ENCODE data around the gene GLIS1. TPM values are rescaled to one million over a fixed set of nuclear protein-coding genes. Genes with fewer than 3 reads are reported as not detected.
"Not testable (repeated sequence)": the region's sequence is repeated elsewhere in the genome, so short reads cannot be mapped to it uniquely, and the experiment has no call there.

The GLIS1 gene
- total and polyA plus RNA-seq, 11 donors = 0.06 to 0.35 (median 0.13) TPM; not detected in 6

DNA sequence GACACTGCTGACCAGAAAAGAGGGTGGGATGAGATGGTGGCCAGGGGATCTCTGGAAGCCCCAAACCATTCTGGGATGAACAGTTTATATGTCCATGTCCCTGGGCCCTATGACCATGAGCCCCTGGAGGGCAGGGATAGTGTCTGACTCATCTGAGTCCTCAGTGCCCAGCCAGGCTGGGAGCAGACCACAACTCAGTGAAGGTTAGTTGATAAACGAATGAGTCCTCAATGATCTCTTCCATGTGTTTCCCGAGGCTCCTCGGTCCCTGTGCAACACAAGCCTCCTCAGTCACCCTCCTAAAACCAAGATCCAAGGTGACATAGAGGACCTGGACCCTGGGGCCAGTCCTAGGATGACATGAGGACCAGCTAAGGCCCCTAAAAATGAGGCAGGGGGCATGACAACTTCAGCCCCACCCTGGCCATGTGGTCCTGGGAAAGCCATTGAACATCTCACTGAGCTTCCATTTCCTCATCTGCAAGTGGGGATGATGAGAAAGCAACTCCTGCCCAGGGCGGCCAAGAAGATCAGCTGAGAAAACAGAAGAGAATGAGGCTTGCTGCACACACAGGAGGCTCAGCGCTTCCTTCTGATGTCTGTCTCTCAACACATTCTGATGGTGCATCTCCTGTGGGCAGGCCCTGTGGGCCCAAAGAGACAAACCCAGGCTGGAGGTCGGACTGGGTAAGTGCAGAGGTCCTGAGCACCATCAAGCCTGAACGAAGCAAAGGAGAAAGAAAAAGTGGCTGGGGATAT is 86.3 kb downstream of the GLIS1 start:
- ATAC-seq (no peak), DNase-seq (peak in 1 of 5 donors; percentile 12)
- TF ChIP-seq POLR2A (IDR thresholded peaks at IDR 0.05) = no peak
- TF ChIP-seq, protein P1, sequence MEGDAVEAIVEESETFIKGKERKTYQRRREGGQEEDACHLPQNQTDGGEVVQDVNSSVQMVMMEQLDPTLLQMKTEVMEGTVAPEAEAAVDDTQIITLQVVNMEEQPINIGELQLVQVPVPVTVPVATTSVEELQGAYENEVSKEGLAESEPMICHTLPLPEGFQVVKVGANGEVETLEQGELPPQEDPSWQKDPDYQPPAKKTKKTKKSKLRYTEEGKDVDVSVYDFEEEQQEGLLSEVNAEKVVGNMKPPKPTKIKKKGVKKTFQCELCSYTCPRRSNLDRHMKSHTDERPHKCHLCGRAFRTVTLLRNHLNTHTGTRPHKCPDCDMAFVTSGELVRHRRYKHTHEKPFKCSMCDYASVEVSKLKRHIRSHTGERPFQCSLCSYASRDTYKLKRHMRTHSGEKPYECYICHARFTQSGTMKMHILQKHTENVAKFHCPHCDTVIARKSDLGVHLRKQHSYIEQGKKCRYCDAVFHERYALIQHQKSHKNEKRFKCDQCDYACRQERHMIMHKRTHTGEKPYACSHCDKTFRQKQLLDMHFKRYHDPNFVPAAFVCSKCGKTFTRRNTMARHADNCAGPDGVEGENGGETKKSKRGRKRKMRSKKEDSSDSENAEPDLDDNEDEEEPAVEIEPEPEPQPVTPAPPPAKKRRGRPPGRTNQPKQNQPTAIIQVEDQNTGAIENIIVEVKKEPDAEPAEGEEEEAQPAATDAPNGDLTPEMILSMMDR (IDR thresholded peaks at IDR 0.05) = no peak
- Histone ChIP-seq H3K36me3 (no peaks in the 10 kb centered on the region), H3K4me1 (peaks cover 0 to 5% (median 0%) of the 10 kb centered on the region in 12 donors), H3K4me3 (no peak overlapping the region), H3K27ac (no peak overlapping the region), H3K27me3 (peaks cover 0 to 8% (median 4%) of the 10 kb centered on the region in 9 donors), H3K9me3 (no peaks in the 10 kb centered on the region)
- WGBS, 4 donors = 81 to 89% (median 82%) methylated on average over 7 of the region's 7 CpGs
- intact Hi-C loops (cut with DNase I) = no loop called here

DNA sequence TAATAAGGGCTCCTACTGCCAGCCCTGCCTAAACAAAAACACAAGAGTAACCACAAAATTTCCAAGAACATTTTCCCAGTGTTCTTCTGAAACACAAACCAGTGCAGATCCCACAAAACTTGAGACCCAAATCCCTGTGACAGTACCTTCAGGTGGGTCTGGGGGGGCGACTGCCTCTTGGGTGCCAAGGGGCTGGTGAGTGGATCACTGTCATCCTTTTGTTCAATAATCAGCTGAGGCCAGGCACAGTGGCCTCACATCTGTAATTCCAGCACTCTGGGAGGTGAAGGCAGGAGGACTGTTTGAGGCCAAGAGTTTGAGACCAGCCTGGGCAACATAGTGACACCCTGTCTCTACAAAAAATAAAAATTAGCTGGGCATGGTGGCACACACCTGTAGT is 87.6 kb downstream of the GLIS1 start:
- TF ChIP-seq, protein P1 (IDR thresholded peaks at IDR 0.05) = no peak
- no peak for TF ChIP-seq POLR2A (IDR thresholded peaks at IDR 0.05)
- H3K4me1 ChIP-seq = no peaks in the 10 kb centered on the region
- H3K27ac ChIP-seq = no peak overlapping the region
- peaks cover 0 to 8% (median 1%) of the 10 kb centered on the region in 9 donors for H3K27me3 ChIP-seq
- H3K9me3 ChIP-seq = no peaks in the 10 kb centered on the region
- no peak for DNase-seq
- intact Hi-C loops (cut with DNase I) = no loop called here
- no peak overlapping the region for H3K4me3 ChIP-seq
- 64 to 88% (median 79%) methylated on average over 1 of the region's 1 CpG for WGBS, 4 donors
- ATAC-seq = no peak
- H3K36me3 ChIP-seq = no peaks in the 10 kb centered on the region

DNA sequence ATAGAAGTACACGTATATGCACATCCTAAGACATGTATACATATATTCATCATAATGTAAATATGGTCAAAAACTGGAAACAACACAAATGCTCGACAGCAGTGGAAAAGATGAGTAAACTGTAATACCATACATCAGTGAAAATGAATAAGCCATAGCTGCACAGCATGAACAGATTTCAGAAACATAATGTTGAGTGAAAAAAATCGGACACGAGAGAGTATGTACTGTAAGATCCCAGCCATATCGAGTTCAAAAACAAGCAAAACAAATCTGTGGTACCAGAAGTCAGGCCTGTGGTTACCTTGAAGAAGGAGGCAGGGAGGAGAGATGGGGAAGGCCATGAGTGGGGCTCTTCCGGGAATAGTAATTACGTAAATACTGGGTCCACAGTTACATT is 90.4 kb downstream of the GLIS1 start:
- Histone ChIP-seq H3K36me3 (no peaks in the 10 kb centered on the region), H3K4me1 (peaks cover 0 to 5% (median 0%) of the 10 kb centered on the region in 12 donors), H3K27ac (no peak overlapping the region), H3K9me3 (no peaks in the 10 kb centered on the region), H3K27me3 (peaks cover 0 to 6% (median 0%) of the 10 kb centered on the region in 9 donors), H3K4me3 (no peak overlapping the region)
- intact Hi-C loops (cut with DNase I) = no loop called here
- ATAC-seq (no peak), DNase-seq (no peak)
- no peak for TF ChIP-seq POLR2A (IDR thresholded peaks at IDR 0.05)
- WGBS, 4 donors = 85 to 88% (median 87%) methylated on average over 7 of the region's 7 CpGs

DNA sequence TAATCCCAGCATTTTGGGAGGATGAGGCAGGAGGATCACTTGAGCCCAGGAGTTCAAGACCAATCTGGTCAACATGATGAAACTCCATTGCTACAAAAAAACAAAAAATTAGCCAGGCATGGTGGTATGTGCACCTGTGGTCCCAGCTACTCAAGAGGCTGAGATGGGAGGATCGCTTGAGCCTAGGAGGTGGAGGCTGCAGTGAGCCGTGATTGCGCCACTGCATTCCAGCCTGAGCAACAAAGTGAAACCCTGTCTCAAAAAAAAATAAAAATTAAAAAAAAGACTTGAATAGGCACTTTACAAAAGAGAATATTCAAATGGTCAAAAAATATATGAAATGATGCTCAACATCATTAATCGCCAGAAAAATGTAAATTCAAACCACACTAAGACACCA is 91.0 kb downstream of the GLIS1 start:
- H3K27me3 ChIP-seq; intact Hi-C loops (cut with DNase I); H3K4me3 ChIP-seq; H3K9me3 ChIP-seq; H3K4me1 ChIP-seq; DNase-seq; H3K27ac ChIP-seq; ATAC-seq; H3K36me3 ChIP-seq: not testable (repeated sequence)
- 93 to 96% (median 95%) methylated on average over 4 of the region's 4 CpGs for WGBS, 4 donors

DNA sequence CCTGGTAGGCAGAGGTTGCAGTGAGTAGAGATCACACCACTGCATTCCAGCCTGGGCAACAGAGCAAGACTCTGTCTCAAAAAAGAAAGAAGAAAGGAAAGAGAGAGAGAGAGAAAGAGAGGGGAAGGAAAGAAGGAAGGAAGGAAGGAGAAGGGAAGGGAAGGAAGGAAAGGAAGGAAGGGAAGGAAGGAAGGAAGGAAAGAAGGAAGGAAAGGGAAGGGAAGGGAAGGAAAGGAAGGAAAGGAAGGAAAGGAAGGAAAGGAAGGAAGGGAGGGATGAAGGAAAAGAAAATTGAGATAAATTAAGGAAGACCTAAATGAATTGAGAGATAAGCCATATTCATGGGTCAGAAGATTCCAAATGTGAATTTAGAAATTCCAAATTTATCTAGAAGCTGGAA is 92.2 kb downstream of the GLIS1 start:
- DNase-seq = no peak
- H3K4me3 ChIP-seq = no peak overlapping the region

More for the DNA sequence above, 92.2 kb downstream of the GLIS1 start:
- Histone ChIP-seq H3K9me3 (no peaks in the 10 kb centered on the region), H3K4me1 (peaks cover 0 to 7% (median 0%) of the 10 kb centered on the region in 12 donors), H3K27me3 (no peaks in the 10 kb centered on the region), H3K27ac (no peak overlapping the region), H3K36me3 (no peaks in the 10 kb centered on the region)
- TF ChIP-seq, protein P1 (IDR thresholded peaks at IDR 0.05) = no peak
- no peak for TF ChIP-seq POLR2A (IDR thresholded peaks at IDR 0.05)
- ATAC-seq = no peak
- intact Hi-C loops (cut with DNase I) = no loop called here

Measured in heart left ventricle (tissue), 16 donors.